H1 (cell line): ENCODE results near the gene SCAND1.

Source experiments
- POLR2AphosphoS5 ChIP-seq: IDR thresholded peaks from 2 replicates; pipeline ENCODE4 v1.6.1; 2011; ENCODE audit warnings: low read depth, low read length
- TF ChIP-seq, protein P1 (sequence below): IDR thresholded peaks from 2 replicates; pipeline ENCODE4 v1.6.1; 2011; ENCODE audit warnings: low read depth, mild to moderate bottlenecking, low read length; ENCODE audit not compliant: insufficient read depth

DNA sequence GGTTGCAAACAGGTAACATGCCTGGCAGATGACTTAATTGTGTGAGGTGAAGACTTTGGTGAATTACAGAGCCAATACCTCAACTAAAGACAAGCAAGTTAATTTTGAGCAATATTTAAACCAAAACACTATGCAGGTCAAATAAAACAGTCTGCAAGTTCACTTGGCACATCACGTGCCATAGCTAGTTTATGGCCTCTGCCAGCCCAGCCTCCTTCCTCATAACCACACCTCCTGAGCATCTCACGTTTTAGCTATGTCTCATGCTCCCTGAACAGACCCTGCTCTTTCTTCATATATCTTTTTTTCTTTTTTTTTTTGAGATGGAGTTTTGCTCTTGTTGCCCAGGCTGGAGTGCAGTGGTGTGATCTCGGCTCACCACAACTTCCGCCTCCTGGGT is 9.6 kb upstream of the SCAND1 start:
- TF ChIP-seq, protein P1, sequence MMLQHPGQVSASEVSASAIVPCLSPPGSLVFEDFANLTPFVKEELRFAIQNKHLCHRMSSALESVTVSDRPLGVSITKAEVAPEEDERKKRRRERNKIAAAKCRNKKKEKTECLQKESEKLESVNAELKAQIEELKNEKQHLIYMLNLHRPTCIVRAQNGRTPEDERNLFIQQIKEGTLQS, result no peak
- TF ChIP-seq POLR2AphosphoS5, result no peak
